Measurements from ENCODE around the gene ACOXL. TPM values are rescaled to one million over a fixed set of nuclear protein-coding genes. Genes with fewer than 3 reads are reported as not detected.

The ACOXL gene
- polyA plus RNA-seq, 1 donor from 2014 or later = not detected

- no peaks in the 10 kb centered on the region for H3K36me3 Mint-ChIP-seq
- H3K4me3 Mint-ChIP-seq = no peak overlapping the region
- no peak overlapping the region for H3K27ac Mint-ChIP-seq
- H3K4me1 Mint-ChIP-seq = no peaks in the 10 kb centered on the region
- no peaks in the 10 kb centered on the region for H3K27me3 Mint-ChIP-seq
- H3K9me3 Mint-ChIP-seq = peaks cover 4 to 14% (median 11%) of the 10 kb centered on the region in 3 donors
Measured at GRCh38 chr2:110906613-110907298, 174.4 kb downstream of the ACOXL start.

- Mint-ChIP-seq H3K36me3 (no peaks in the 10 kb centered on the region), H3K4me3 (no peak overlapping the region), H3K27ac (no peak overlapping the region), H3K27me3 (no peaks in the 10 kb centered on the region), H3K4me1 (no peaks in the 10 kb centered on the region), H3K9me3 (peaks cover 4 to 28% (median 7%) of the 10 kb centered on the region in 3 donors)
Measured at GRCh38 chr2:110909501-110909900, 177.1 kb downstream of the ACOXL start.

- Mint-ChIP-seq H3K4me3 (no peak overlapping the region), H3K27ac (no peak overlapping the region), H3K27me3 (no peaks in the 10 kb centered on the region), H3K36me3 (no peaks in the 10 kb centered on the region), H3K4me1 (no peaks in the 10 kb centered on the region), H3K9me3 (peaks cover 4 to 28% (median 6%) of the 10 kb centered on the region in 3 donors)
Measured at GRCh38 chr2:110910423-110910822, 178.1 kb downstream of the ACOXL start.

GRCh38 chr2:110919738-110920137 lies 187.4 kb downstream of the ACOXL start:
- Mint-ChIP-seq H3K36me3 (peaks cover 2% of the 10 kb centered on the region), H3K4me1 (no peaks in the 10 kb centered on the region), H3K4me3 (no peak overlapping the region)

GRCh38 chr2:110925479-110925878 lies 193.1 kb downstream of the ACOXL start:
- H3K9me3 Mint-ChIP-seq = peaks cover 0 to 16% (median 8%) of the 10 kb centered on the region in 3 donors

More at GRCh38 chr2:110919738-110920137, 187.4 kb downstream of the ACOXL start:
- Mint-ChIP-seq H3K27me3 (peaks cover 15% of the 10 kb centered on the region), H3K27ac (no peak overlapping the region), H3K9me3 (peaks cover 0 to 9% (median 0%) of the 10 kb centered on the region in 3 donors)

GRCh38 chr2:110927526-110927925 lies 195.2 kb downstream of the ACOXL start:
- peaks cover 2 to 26% (median 9%) of the 10 kb centered on the region in 3 donors for H3K9me3 Mint-ChIP-seq
- H3K27me3 Mint-ChIP-seq = peaks cover 4% of the 10 kb centered on the region
- H3K27ac Mint-ChIP-seq = no peak overlapping the region
- H3K4me1 Mint-ChIP-seq = no peaks in the 10 kb centered on the region
- H3K36me3 Mint-ChIP-seq = peaks cover 3% of the 10 kb centered on the region
- H3K4me3 Mint-ChIP-seq = no peak overlapping the region

More at GRCh38 chr2:110925479-110925878, 193.1 kb downstream of the ACOXL start:
- no peak overlapping the region for H3K27ac Mint-ChIP-seq
- H3K27me3 Mint-ChIP-seq = peaks cover 5% of the 10 kb centered on the region
- H3K4me3 Mint-ChIP-seq = no peak overlapping the region
- H3K4me1 Mint-ChIP-seq = no peaks in the 10 kb centered on the region
- H3K36me3 Mint-ChIP-seq = peaks cover 2% of the 10 kb centered on the region

- Mint-ChIP-seq H3K9me3 (peaks cover 2 to 26% (median 9%) of the 10 kb centered on the region in 3 donors), H3K36me3 (peaks cover 2% of the 10 kb centered on the region), H3K27me3 (peaks cover 2% of the 10 kb centered on the region), H3K4me1 (no peaks in the 10 kb centered on the region), H3K4me3 (no peak overlapping the region), H3K27ac (no peak overlapping the region)
Measured at GRCh38 chr2:110929528-110929927, 197.2 kb downstream of the ACOXL start.

- Mint-ChIP-seq H3K27me3 (peaks cover 5% of the 10 kb centered on the region), H3K36me3 (peaks cover 2% of the 10 kb centered on the region), H3K4me3 (no peak overlapping the region), H3K4me1 (no peaks in the 10 kb centered on the region), H3K9me3 (peaks cover 2 to 26% (median 9%) of the 10 kb centered on the region in 3 donors), H3K27ac (no peak overlapping the region)
Measured at GRCh38 chr2:110931648-110932047, 199.3 kb downstream of the ACOXL start.

- Mint-ChIP-seq H3K4me3 (no peak overlapping the region), H3K36me3 (peaks cover 2% of the 10 kb centered on the region), H3K9me3 (peaks cover 2 to 26% (median 8%) of the 10 kb centered on the region in 3 donors), H3K27me3 (peaks cover 7% of the 10 kb centered on the region), H3K27ac (no peak overlapping the region), H3K4me1 (no peaks in the 10 kb centered on the region)
Measured at GRCh38 chr2:110933420-110933819, 201.0 kb downstream of the ACOXL start.

- Mint-ChIP-seq H3K27me3 (peaks cover 7% of the 10 kb centered on the region), H3K27ac (peak overlapping the region in 1 of 3 donors; percentile 73), H3K9me3 (peaks cover 2 to 15% (median 2%) of the 10 kb centered on the region in 3 donors), H3K36me3 (peaks cover 2% of the 10 kb centered on the region), H3K4me3 (no peak overlapping the region), H3K4me1 (no peaks in the 10 kb centered on the region)
Measured at GRCh38 chr2:110934948-110935347, 202.6 kb downstream of the ACOXL start.

- no peaks in the 10 kb centered on the region for H3K36me3 Mint-ChIP-seq
- H3K9me3 Mint-ChIP-seq = no peaks in the 10 kb centered on the region
- no peaks in the 10 kb centered on the region for H3K4me1 Mint-ChIP-seq
- peaks cover 3% of the 10 kb centered on the region for H3K27me3 Mint-ChIP-seq
- no peak overlapping the region for H3K4me3 Mint-ChIP-seq
- H3K27ac Mint-ChIP-seq = no peak overlapping the region
Measured at GRCh38 chr2:110940376-110940910, 208.1 kb downstream of the ACOXL start.

- Mint-ChIP-seq H3K4me1 (no peaks in the 10 kb centered on the region), H3K4me3 (no peak overlapping the region), H3K36me3 (no peaks in the 10 kb centered on the region), H3K27ac (no peak overlapping the region), H3K9me3 (no peaks in the 10 kb centered on the region), H3K27me3 (peaks cover 2% of the 10 kb centered on the region)
Measured at GRCh38 chr2:110941226-110941625, 208.9 kb downstream of the ACOXL start.

- no peaks in the 10 kb centered on the region for H3K9me3 Mint-ChIP-seq
Measured at GRCh38 chr2:110943070-110943634, 210.8 kb downstream of the ACOXL start.

GRCh38 chr2:110946902-110947301 lies 214.5 kb downstream of the ACOXL start:
- Mint-ChIP-seq H3K4me3 (peak overlapping the region in 2 of 4 donors; percentile 40 to 42), H3K27ac (peak overlapping the region in 1 of 3 donors; percentile 5), H3K9me3 (no peaks in the 10 kb centered on the region), H3K36me3 (no peaks in the 10 kb centered on the region), H3K27me3 (no peaks in the 10 kb centered on the region), H3K4me1 (peaks cover 6 to 9% (median 9%) of the 10 kb centered on the region in 3 donors)

More at GRCh38 chr2:110943070-110943634, 210.8 kb downstream of the ACOXL start:
- Mint-ChIP-seq H3K4me3 (no peak overlapping the region), H3K27me3 (no peaks in the 10 kb centered on the region), H3K4me1 (peaks cover 6 to 9% (median 9%) of the 10 kb centered on the region in 3 donors), H3K27ac (no peak overlapping the region), H3K36me3 (no peaks in the 10 kb centered on the region)

GRCh38 chr2:110948027-110948674 lies 215.8 kb downstream of the ACOXL start:
- H3K9me3 Mint-ChIP-seq = no peaks in the 10 kb centered on the region
- H3K27me3 Mint-ChIP-seq = no peaks in the 10 kb centered on the region
- peaks cover 6 to 9% (median 9%) of the 10 kb centered on the region in 3 donors for H3K4me1 Mint-ChIP-seq
- H3K36me3 Mint-ChIP-seq = no peaks in the 10 kb centered on the region
- H3K4me3 Mint-ChIP-seq = no peak overlapping the region
- no peak overlapping the region for H3K27ac Mint-ChIP-seq
